PC-9 (cell line): Measurements from ENCODE around the gene RIMKLA. TPM values are rescaled to one million over a fixed set of nuclear protein-coding genes. Genes with fewer than 3 reads are reported as not detected.

Experiments
- BruUV-seq: library from RNA; stranded (reverse); fragments of 400-500 nt; replicated peaks from 2 replicates; lab custom pipeline; 2021; lab: Mats Ljungman, UMichigan
- CTCF ChIA-PET: fragments of 300-600 bp; sonication (Branson Sonifier 250); formaldehyde crosslinking; loops from one replicate; lab custom pipeline; 2022; ENCODE audit warnings: antibody characterized with exemption; lab: Charles Lee
- POLR2A ChIA-PET: fragments of 300-600 bp; sonication (Branson Sonifier 250); formaldehyde crosslinking; loops from one replicate; lab custom pipeline; 2022; ENCODE audit warnings: antibody characterized with exemption; ENCODE audit not compliant: unreplicated experiment; lab: Charles Lee
- DNase-seq, 2 experiments: peaks; one replicate each; pipeline versions ENCODE4 v3.0.0 to v3.0.0-alpha.2; 2015 to 2022; ENCODE audit warnings: mixed read lengths in 1 of 2
- H2AFZ ChIP-seq: fragments of 200-600 bp; sonication (generic); 2 replicates; pipeline ENCODE4 v1.8.1; 2017; ENCODE audit warnings: antibody characterized with exemption
- H3F3A ChIP-seq: fragments of 200-600 bp; sonication (generic); 2 replicates; pipeline ENCODE4 v1.8.1; 2017; ENCODE audit warnings: antibody characterized with exemption, mild to moderate bottlenecking, low read depth; ENCODE audit not compliant: insufficient read depth
- H3K27ac ChIP-seq: fragments of 200-600 bp; sonication (generic); 2 replicates; pipeline ENCODE4 v1.6.1; 2016; ENCODE audit warnings: mixed run types
- H3K27me3 ChIP-seq: fragments of 200-600 bp; sonication (generic); 2 replicates; pipeline ENCODE4 v1.6.1; 2016; ENCODE audit warnings: low read depth, mixed run types; ENCODE audit not compliant: insufficient read depth
- H3K36me3 ChIP-seq: fragments of 200-600 bp; sonication (generic); 2 replicates; pipeline ENCODE4 v1.6.1; 2016; ENCODE audit warnings: low read depth, mixed run types
- H3K4me1 ChIP-seq: fragments of 200-600 bp; sonication (generic); replicated peaks from 2 replicates; pipeline ENCODE4 v1.6.1; 2016; ENCODE audit warnings: mixed run types; ENCODE audit not compliant: insufficient read depth
- H3K4me2 ChIP-seq: fragments of 200-600 bp; sonication (generic); 2 replicates; pipeline ENCODE4 v1.6.1; 2017; ENCODE audit warnings: mixed run types
- H3K4me3 ChIP-seq: fragments of 200-600 bp; sonication (generic); 2 replicates; pipeline ENCODE4 v1.6.1; 2016; ENCODE audit warnings: mixed run types
- H3K79me2 ChIP-seq: fragments of 200-600 bp; sonication (generic); 2 replicates; pipeline ENCODE4 v1.6.1; 2017; ENCODE audit warnings: low read depth, mixed run types
- H3K9me2 ChIP-seq: fragments of 200-600 bp; sonication (generic); 2 replicates; pipeline ENCODE4 v1.8.1; 2017; ENCODE audit warnings: mild to moderate bottlenecking; ENCODE audit not compliant: insufficient read depth
- H3K9me3 ChIP-seq: fragments of 200-600 bp; sonication (generic); 2 replicates; pipeline ENCODE4 v1.8.1; 2016; ENCODE audit warnings: low read depth; ENCODE audit not compliant: insufficient read depth
- H4K20me1 ChIP-seq: fragments of 200-600 bp; sonication (generic); 2 replicates; pipeline ENCODE4 v1.8.1; 2017; ENCODE audit not compliant: insufficient read depth
- EZH2 ChIP-seq: fragments of 200-600 bp; sonication (generic); IDR thresholded peaks from 2 replicates; pipeline ENCODE4 v1.8.0; 2017; ENCODE audit warnings: antibody characterized with exemption, low read depth
- intact Hi-C: fragments of 100-400 bp; cut with micrococcal nuclease; formaldehyde crosslinking; loops from one replicate; pipeline ENCODE4 v1.10.0; 2022; ENCODE audit not compliant: unreplicated experiment
- total RNA-seq: library from RNA; stranded (reverse); gene quantifications from 2 replicates; pipeline ENCODE4 v1.2.3, GENCODE V29; 2021
- TF ChIP-seq, protein P1 (sequence below): fragments of 200-600 bp; sonication (generic); conservative IDR thresholded peaks from 2 replicates; pipeline ENCODE4 v1.6.1; 2017; ENCODE audit warnings: mixed run types, antibody characterized with exemption, mild to moderate bottlenecking, moderate library complexity

RIMKLA gene
- total RNA-seq, 1 experiment from 2014 or later, result 0.35 TPM

- H3K27ac ChIP-seq, result peak overlapping the region; percentile 84
- peaks cover 31% of the 10 kb centered on the region for H4K20me1 ChIP-seq
- no peaks in the 10 kb centered on the region for H3K9me3 ChIP-seq
- peaks cover 46% of the 10 kb centered on the region for H3F3A ChIP-seq
- H3K9me2 ChIP-seq, result no peaks in the 10 kb centered on the region
- TSS peak; percentile 78 for BruUV-seq
- intact Hi-C loops, result loop anchor here (1.0 to 10.0 kb wide), 4 partner anchors 120 to 349 kb away; partner anchors contain the start of genes PPCS, YBX1 and ZMYND12
- no peaks in the 10 kb centered on the region for H3K36me3 ChIP-seq
- H2AFZ ChIP-seq, result peak overlapping the region; percentile 90
- peak overlapping the region; percentile 78 for H3K4me2 ChIP-seq
- peaks cover 65% of the 10 kb centered on the region for H3K4me1 ChIP-seq
- peak in 1 of 2 experiments; percentile 93 for DNase-seq
- peak overlapping the region; percentile 85 for H3K4me3 ChIP-seq
- H3K79me2 ChIP-seq, result peaks cover 59% of the 10 kb centered on the region
- no peaks in the 10 kb centered on the region for H3K27me3 ChIP-seq
- ChIA-PET CTCF (no interaction called here), POLR2A (no interaction called here)
- no peak for TF ChIP-seq EZH2
- TF ChIP-seq, protein P1, sequence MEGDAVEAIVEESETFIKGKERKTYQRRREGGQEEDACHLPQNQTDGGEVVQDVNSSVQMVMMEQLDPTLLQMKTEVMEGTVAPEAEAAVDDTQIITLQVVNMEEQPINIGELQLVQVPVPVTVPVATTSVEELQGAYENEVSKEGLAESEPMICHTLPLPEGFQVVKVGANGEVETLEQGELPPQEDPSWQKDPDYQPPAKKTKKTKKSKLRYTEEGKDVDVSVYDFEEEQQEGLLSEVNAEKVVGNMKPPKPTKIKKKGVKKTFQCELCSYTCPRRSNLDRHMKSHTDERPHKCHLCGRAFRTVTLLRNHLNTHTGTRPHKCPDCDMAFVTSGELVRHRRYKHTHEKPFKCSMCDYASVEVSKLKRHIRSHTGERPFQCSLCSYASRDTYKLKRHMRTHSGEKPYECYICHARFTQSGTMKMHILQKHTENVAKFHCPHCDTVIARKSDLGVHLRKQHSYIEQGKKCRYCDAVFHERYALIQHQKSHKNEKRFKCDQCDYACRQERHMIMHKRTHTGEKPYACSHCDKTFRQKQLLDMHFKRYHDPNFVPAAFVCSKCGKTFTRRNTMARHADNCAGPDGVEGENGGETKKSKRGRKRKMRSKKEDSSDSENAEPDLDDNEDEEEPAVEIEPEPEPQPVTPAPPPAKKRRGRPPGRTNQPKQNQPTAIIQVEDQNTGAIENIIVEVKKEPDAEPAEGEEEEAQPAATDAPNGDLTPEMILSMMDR, result no peak
Measured at GRCh38 chr1:42335809-42336518, 44.6 kb upstream of the RIMKLA start.

DNA sequence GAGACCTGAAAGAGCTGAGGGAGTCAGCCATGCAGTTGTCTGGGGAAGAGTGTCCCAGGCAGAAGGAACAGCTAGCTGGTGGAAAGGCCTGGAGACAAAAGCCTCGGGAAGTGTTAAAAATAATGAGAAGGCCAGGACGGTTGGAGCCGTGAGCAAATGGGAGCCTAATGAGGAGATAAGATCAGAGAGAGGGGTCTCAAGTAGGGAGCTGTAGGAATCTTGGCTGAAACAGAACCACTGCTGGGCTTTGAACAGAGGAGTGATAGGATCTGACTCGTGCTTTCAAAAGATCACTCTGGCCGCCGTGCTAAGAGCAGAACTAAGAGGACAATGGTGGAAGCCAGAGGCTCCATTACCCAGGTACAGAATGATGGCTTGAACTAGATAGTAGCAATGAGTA lies 43.6 kb upstream of the RIMKLA start:
- POLR2A ChIA-PET, result interaction anchor here (0.6 kb wide), 1 partner anchor 584 kb away, joined by 5 read pairs; no protein-coding TSS in a partner anchor
- Histone ChIP-seq H3K27ac (peak overlapping the region; percentile 84), H4K20me1 (peaks cover 21% of the 10 kb centered on the region), H3K9me3 (no peaks in the 10 kb centered on the region), H3K36me3 (no peaks in the 10 kb centered on the region), H3K4me3 (peak overlapping the region; percentile 85; the same call in 1 of the 2 replicates), H3K27me3 (no peaks in the 10 kb centered on the region), H3K79me2 (peaks cover 49% of the 10 kb centered on the region), H3F3A (peaks cover 51% of the 10 kb centered on the region), H2AFZ (no peak overlapping the region), H3K9me2 (no peaks in the 10 kb centered on the region), H3K4me1 (peaks cover 69% of the 10 kb centered on the region), H3K4me2 (peak overlapping the region; percentile 78)
- BruUV-seq, result no TSS peak
- DNase-seq, result no peak
- intact Hi-C loops, result loop anchor here (10.0 kb wide), 2 partner anchors 238 to 348 kb away; partner anchors contain the start of gene YBX1
- TF ChIP-seq, protein P1, result no peak
- TF ChIP-seq EZH2, result no peak
- CTCF ChIA-PET, result no interaction called here

DNA sequence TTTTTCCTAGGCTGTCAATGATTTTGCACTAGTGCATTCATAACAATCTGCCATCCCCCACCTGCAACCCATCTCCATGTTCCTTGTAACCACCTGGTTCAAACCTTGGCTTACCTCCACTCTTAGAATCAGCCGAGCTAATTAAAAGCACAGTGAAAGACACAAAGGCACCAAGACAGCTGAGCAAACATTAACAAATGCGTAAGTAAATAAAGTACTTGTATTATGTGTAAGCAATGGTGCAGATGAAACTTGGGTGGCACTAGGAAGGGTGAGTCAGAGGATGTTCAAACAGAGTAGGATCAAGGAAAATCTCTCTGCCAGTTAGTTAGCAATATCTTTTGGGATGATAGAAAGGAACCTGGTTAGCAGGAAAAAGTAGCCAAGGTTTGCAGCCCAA lies 40.5 kb upstream of the RIMKLA start:
- H3K4me3 ChIP-seq, result 0 out of 2 replicates have a peak overlapping the region, but pooled peaks have one; percentile 9
- CTCF ChIA-PET, result no interaction called here

More for the DNA sequence above, 40.5 kb upstream of the RIMKLA start:
- peak; percentile 54 to 98 for DNase-seq
- BruUV-seq, result no TSS peak
- H2AFZ ChIP-seq, result no peak overlapping the region
- no peaks in the 10 kb centered on the region for H3K9me3 ChIP-seq
- H3K36me3 ChIP-seq, result no peaks in the 10 kb centered on the region
- H3K27me3 ChIP-seq, result no peaks in the 10 kb centered on the region
- POLR2A ChIA-PET, result interaction anchor here (0.6 kb wide), 1 partner anchor 25 kb away, joined by 3 read pairs; no protein-coding TSS in a partner anchor
- H3F3A ChIP-seq, result peaks cover 43% of the 10 kb centered on the region
- H3K4me1 ChIP-seq, result peaks cover 56% of the 10 kb centered on the region
- H3K27ac ChIP-seq, result peak overlapping the region; percentile 64
- no peaks in the 10 kb centered on the region for H4K20me1 ChIP-seq
- intact Hi-C loops, result loop anchor here (2.0 kb wide), 1 partner anchor 129 kb away; no protein-coding TSS in a partner anchor
- H3K9me2 ChIP-seq, result no peaks in the 10 kb centered on the region
- H3K79me2 ChIP-seq, result peaks cover 19% of the 10 kb centered on the region; the same call in 1 of the 2 replicates
- TF ChIP-seq, protein P1, result no peak
- TF ChIP-seq EZH2, result no peak
- peak overlapping the region; percentile 55 for H3K4me2 ChIP-seq
